HG03139 (cell line): ENCODE data around the gene C5.

Experiments
- ATAC-seq: cut with Tn5 transposase; IDR thresholded peaks from one replicate; pipeline ENCODE4 v1.9.1; 2021; ENCODE audit not compliant: unreplicated experiment

C5 gene

DNA sequence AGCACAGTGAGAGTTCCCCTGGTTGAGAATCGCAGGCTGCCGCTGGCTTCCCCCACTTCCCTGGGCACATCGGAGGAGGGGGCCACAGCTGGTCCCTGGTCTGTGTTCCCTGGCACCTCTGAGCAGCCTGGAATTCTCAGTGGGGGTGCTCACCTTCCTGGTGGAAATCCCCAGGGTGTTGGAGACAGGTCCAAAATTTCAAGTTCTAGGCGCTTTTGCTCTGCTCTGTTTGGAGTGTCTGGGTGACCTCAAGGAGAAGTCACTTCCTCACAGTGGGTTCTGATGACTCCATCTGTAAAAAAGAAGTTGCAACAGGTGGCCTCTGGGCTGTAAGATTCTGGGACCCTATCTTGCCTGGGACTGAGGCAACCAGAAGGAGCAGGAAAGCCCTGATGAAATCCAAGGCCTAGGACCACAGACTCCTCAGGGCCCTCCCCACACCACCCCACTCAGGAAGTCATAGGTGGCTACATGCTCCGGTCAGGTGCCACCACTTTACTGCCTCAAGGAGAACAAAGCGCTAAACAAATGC, 123.6 kb downstream of the C5 start, which contains the start of gene TRAF1:
Gene TRAF1, minus strand, starts transcription at position 400 of the 532 bp plus-strand sequence. CDS start 721 bp downstream, outside the sequence.
- ATAC-seq = no peak

DNA sequence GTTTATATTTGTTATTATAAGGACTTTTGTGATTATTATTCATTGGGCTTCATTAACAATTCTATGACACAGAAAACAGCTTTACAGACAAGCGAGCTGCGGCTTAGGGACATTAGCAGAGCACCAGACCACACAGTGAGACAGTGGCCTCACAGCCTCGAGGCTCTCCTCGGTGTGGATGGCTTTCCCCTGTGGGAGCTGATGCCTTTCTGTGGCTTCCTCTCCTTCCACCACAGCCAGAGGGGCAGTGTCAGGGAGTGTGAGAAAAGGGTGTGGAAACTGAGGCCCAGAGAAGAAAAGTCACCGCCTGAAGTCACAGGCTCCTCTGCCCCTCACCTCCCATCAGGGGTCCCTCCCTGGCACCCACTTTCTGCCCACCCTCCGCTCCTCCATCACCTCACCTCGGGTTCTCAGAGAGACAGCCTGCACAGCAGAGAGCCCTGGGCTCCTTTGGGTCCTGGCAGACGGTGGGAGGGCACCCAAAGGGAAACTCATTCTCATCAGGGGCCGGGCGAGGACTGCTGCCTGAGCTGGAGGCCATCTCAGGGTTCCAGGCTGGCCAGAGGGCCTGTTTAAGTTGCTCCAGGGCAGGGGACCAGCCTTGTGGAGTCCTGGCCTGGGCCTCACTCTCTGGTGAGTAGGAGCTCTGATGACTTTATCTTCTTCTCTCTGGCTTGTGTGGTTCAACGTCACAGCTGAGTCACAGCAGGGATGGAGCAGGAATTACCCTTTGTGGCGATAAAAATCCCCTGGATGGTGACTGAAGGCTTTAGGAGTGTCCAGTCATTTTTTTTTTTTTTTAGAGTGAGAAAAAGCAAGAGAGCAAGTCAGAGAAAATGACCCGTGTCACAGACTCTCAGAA, 124.3 kb downstream of the C5 start:
- ATAC-seq = no peak

DNA sequence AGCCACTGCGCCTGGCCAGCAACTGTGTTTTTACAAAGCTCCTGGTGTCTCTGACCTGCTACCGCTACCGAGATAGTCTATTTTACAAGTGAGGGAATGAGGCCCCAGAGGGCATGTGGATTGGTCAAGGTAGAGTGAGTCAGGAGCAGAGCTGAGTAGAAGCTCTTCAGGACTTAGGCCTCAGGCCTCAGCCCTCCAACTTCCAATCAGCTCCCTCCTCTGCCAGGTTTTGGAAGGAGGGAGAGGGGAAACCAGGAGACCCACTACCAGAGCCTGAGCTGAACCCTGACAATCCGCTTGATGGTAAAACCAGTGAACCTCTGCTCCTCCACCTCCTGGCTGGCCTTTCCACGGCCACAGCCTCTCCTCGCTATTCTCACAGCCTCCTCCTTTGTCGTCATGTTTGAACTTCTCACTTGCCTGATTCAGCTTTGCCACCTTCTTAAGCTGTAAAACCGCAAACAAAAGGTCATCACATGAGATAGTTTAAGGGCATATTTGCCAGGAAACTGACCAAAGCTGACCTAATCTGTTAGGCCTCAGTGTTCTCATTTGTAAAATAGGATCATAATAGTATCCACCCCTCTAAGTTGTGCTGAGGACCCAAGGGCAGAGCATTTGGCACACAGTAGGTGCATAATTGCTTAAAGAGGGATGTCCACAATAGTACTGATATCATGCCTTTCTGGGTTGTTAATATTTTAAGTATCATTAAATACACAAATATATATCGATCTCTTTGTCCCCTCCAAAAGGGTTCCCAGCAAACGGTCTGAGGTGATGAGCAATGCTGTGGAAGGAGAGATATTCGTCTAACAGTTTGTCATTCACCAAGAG, 125.2 kb downstream of the C5 start:
- no peak for ATAC-seq

GRCh38 chr9:120923620-120924328, 126.3 kb downstream of the C5 start:
- no peak for ATAC-seq

DNA sequence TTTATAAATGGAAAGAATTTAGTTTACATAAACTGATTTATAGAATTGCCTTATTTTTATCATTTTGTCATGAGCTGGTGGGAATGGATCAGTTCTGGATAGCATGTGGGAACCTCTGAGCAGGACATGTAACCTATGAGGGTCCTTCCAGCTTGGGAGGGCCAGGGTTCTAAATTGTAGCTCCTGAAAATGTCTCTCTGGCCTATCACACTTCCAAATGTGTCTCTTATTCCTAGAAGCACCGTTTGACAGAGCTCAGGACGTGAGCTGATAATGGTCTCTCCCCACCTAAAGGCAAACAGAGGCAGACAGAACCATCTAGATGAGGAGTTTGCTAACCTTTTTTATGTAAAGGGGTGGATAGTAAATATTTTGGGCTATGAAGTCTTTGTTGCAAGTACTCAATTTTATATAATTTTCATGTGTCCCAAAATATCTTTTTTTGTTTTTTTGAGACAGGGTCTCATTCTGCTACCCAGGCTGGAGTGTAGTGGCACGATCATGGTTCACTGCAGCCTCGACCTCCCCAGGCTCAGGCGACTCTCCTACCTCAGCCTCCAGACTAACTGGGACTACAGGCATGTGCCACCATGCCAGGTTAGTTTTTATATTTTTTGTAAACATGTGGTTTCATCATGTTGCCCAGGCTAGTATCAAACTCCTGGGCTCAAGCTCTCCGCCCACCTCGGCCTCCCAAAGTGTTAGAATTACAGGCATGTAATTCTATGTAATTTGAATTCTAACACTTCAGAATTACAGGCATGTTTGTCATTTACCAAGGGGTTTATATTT, 127.5 kb downstream of the C5 start:
- no peak for ATAC-seq

DNA sequence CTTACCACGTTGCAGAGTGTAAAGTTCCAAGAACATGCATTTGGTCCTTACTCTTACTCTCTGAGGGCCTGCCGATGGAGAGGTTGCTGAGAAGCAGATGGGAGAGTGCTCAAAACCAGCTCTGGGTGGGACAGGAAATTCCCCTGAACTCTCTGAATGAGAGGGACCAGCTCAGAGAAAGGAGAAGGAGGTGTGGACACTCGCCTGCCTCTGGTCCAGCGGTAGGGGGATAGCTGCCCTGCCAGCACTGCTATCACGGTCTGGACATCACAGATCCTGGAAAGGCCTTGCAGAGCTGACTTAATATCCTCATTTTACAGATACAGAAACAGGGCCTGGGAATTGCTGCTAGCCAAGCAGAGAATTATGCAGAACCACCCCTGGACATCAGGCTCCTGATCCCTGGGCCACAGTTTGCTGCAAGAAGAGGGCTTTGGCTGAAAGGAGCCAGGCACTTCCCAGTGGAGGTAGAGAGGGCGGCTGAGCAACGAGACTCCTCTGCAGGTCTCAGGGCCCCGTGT, 128.4 kb downstream of the C5 start:
- ATAC-seq = no peak

GRCh38 chr9:120920806-120921178, 129.3 kb downstream of the C5 start:
- no peak for ATAC-seq

DNA sequence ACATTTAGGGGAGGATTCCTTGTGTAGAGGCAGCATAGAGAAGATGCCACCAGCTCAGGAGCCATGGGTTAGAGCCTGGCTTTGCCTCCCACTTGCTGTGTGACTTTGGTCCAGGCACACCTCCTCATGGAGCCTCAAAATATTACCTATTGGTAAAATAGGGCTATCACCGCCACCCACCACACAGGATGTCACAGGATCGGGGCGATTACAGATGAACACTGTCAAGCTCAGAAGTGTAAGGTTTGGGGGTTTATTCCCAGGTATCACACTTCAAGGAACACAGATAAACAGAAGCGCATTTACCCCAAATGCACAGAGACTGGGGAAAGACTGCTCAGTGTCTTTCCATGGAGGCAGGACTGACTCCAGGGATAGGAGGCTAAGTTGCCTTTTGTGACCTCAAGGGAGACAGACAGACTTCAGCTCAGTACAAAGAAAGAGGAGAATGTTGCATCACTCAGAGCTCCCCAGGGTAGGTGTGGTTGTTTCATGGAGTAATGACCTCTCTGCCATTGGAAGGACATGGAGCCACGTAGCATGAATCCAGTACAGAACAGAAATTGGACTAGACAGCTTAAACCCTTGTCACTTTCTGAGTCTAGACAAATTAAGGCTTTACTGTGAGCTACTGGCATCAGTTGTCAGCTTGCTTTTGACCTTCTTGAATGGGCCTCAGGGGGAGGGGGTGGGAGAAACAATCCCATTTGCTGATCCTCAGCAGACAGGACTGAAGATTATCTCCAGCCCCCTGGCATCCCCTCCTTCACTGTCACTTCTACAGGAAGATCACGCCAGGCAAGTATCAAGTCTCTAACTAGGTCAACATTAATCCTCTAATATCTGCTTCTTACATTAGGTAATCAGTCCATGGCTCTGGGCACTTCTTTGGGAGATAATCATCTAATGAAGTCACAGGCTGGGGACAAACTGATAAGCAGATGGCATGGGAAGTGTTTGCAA, 130.0 kb downstream of the C5 start:
- no peak for ATAC-seq

DNA sequence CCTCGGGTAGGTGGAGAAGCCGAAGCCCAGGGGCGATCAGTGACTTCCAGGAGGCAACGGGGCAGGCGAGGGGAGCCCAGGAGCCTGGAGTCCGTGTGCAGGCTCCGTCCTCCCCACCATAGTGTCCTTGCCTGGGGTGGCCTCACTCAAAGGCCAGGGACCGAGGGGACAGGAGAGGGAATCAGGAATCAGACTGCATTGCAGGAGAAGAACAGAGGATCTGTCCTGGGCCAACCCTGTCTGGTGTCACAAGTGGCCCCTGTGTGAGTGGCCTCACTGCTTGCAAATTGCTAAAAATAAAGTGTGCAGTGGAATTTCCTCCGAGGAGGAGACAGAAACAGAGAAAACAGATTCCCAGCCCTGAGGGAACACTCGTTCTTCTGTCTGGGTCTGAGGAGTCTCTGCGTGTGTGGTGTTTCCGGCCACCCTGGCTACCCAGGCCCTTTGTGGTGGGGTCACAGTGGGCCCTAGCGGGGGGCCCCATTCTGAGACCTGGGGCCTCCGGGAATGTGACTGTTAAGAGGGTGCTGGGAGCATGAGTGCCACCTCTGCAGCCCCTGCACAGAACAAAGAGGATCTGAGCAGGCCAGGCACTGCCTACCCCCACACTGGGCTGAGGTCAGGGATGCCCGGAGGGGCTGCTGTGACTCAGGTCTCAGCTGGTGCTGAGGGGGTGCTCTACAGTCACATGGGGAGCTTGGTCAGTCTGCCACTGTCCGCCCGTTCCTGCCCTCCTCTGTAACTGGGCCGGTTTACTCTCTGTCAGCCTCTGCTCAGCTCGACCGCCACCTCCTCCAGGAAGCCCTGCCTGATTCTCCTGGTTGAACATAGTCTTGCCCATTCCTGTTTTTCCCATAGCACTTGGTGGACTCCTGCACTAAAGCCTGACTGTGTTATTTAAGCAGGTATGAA, 130.9 kb downstream of the C5 start:
- ATAC-seq = no peak

GRCh38 chr9:120917929-120918762, 131.9 kb downstream of the C5 start:
- ATAC-seq = no peak

DNA sequence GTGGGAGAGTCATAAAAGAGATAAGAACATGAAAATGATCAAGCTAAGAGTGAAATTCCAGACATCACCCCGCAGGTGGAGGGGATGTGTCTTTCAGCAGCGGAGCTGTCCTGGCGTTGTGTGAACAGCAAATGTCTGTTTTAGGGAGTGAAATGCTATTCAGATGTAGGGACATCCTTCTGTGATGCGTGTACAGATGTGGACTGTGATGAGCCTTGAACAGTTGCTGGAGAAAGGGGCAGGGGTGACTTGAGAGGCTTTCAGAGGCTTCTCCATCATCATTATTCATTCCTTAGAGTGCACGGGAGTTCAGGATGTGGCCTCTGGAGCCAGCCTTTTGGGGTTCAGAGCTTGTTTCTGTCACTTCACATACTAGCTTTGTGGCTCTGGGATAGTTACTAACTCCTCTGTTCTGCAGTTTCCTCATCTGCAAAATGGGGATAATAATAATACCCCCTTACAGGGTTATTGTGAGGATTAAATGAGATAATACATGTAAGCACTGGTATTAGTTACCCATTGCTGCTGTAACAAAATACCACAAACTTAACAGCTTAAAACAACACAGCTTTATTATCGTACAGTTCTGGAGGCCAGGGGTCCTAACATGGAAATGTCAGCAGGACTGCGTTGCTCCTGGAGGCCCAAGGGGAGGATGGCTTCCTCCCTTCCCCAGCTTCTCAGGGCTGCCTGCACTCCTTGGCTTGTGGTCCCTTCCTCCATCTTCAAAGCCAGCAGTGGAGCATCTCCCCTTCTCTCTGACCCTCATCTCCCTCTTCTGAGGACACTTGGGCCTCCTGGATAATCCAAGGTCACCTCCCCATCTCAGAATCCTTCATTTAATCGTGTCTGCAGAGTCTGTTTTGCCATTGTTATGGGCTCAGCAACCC, 132.8 kb downstream of the C5 start:
- ATAC-seq = no peak

- no peak for ATAC-seq
Observed at GRCh38 chr9:120916588-120916987, 133.5 kb downstream of the C5 start.

GRCh38 chr9:120915854-120916470, 134.1 kb downstream of the C5 start:
- no peak for ATAC-seq

GRCh38 chr9:120914953-120915352, 135.1 kb downstream of the C5 start:
- ATAC-seq = no peak

GRCh38 chr9:120914396-120914795, 135.7 kb downstream of the C5 start:
- no peak for ATAC-seq
